HG02610 (cell line): ENCODE data around the gene USP47.
"Not testable (repeated sequence)": the region's sequence is repeated elsewhere in the genome, so short reads cannot be mapped to it uniquely, and the experiment has no call there.

Source experiments
- ATAC-seq: cut with Tn5 transposase; IDR thresholded peaks from one replicate; pipeline ENCODE4 v1.9.1; 2021; ENCODE audit warnings: mild to moderate bottlenecking, moderate library complexity; ENCODE audit not compliant: unreplicated experiment

The USP47 gene

GRCh38 chr11:11821899-11822298 lies 19.9 kb upstream of the USP47 start:
- no peak for ATAC-seq

GRCh38 chr11:11822946-11823345 lies 18.8 kb upstream of the USP47 start:
- no peak for ATAC-seq

- ATAC-seq = no peak
These were observed 15.5 kb upstream of the USP47 start for GRCh38 chr11:11826260-11826659.

GRCh38 chr11:11827272-11827671 lies 14.5 kb upstream of the USP47 start:
- ATAC-seq = no peak

GRCh38 chr11:11831406-11831805 lies 10.4 kb upstream of the USP47 start:
- not testable (repeated sequence) for ATAC-seq

GRCh38 chr11:11836676-11837231 lies 5.0 kb upstream of the USP47 start:
- no peak for ATAC-seq

- no peak for ATAC-seq
These were observed 2.1 kb upstream of the USP47 start for GRCh38 chr11:11839718-11840117.

- peak; percentile 33 for ATAC-seq
These were observed 553 bp upstream of the USP47 start for GRCh38 chr11:11841116-11841722.

GRCh38 chr11:11842421-11843008 lies 743 bp downstream of the USP47 start:
- ATAC-seq = peak; percentile 29

- peak; percentile 28 for ATAC-seq
These were observed 1.4 kb downstream of the USP47 start for GRCh38 chr11:11843211-11843621.

- ATAC-seq = no peak
These were observed 1.9 kb downstream of the USP47 start for GRCh38 chr11:11843642-11844041.

- ATAC-seq = no peak
These were observed 2.5 kb downstream of the USP47 start for GRCh38 chr11:11844272-11844671.

- no peak for ATAC-seq
These were observed 3.3 kb downstream of the USP47 start for GRCh38 chr11:11845071-11845470.

- ATAC-seq = no peak
These were observed 3.8 kb downstream of the USP47 start for GRCh38 chr11:11845551-11845950.

- no peak for ATAC-seq
These were observed 5.3 kb downstream of the USP47 start for GRCh38 chr11:11847082-11847481.

GRCh38 chr11:11848891-11849746 lies 7.3 kb downstream of the USP47 start:
- peak; percentile 79 for ATAC-seq

- no peak for ATAC-seq
These were observed 8.9 kb downstream of the USP47 start for GRCh38 chr11:11850668-11851067.

GRCh38 chr11:11856638-11857037 lies 14.9 kb downstream of the USP47 start:
- peak; percentile 57 for ATAC-seq

GRCh38 chr11:11857769-11858168 lies 16.0 kb downstream of the USP47 start:
- ATAC-seq = no peak

- ATAC-seq = no peak
These were observed 16.9 kb downstream of the USP47 start for GRCh38 chr11:11858676-11859075.

- no peak for ATAC-seq
These were observed 18.6 kb downstream of the USP47 start for GRCh38 chr11:11860103-11860979.
